HepG2 (cell line): Measurements from ENCODE around the gene NRAP. TPM values are rescaled to one million over a fixed set of nuclear protein-coding genes. Genes with fewer than 3 reads are reported as not detected.

ENCODE experiments used
- ATAC-seq: fragments of 200-7000 bp; cut with Tn5 transposase; 3 replicates; pipeline ENCODE4 v1.9.1; 2020; ENCODE audit warnings: mild to moderate bottlenecking, moderate library complexity
- BruUV-seq: library from RNA; stranded (reverse); fragments of 400-500 nt; replicated peaks from 2 replicates; lab custom pipeline; 2021; lab: Mats Ljungman, UMichigan
- CTCF ChIA-PET: fragments of 300-600 bp; formaldehyde crosslinking; extraction: SDS; loops from one replicate; lab custom pipeline; 2021; ENCODE audit warnings: low total read pairs, inconsistent platforms, low intra/inter-chr PET ratio; lab: Yijun Ruan, JAX
- POLR2A ChIA-PET: fragments of 350-600 bp; sonication (Branson Sonifier 250); formaldehyde crosslinking; loops from one replicate; lab custom pipeline; 2020; ENCODE audit warnings: antibody characterized with exemption, inconsistent platforms; lab: Yijun Ruan, JAX
- DNase-seq: peaks from one replicate; pipeline ENCODE4 v3.0.0-alpha.2; 2015; ENCODE audit warnings: low spot score
- FAIRE-seq: peaks from 3 replicates; lab custom pipeline; 2011; peaks lifted over from hg19 to GRCh38; lab: Jason Lieb, UNC
- H2AFZ ChIP-seq: one replicate; pipeline ENCODE4 v1.6.1; 2011; ENCODE audit warnings: low read length, inconsistent platforms
- H3K27ac ChIP-seq: fragments of 300-600 bp; 3 replicates; pipeline ENCODE4 v1.8.0; 2011; ENCODE audit warnings: mixed run types, mild to moderate bottlenecking, mixed read lengths, low read length, inconsistent platforms; ENCODE audit not compliant: insufficient read depth; ENCODE audit errors: extremely low read length
- H3K27me3 ChIP-seq, 2 experiments: fragments of 200-600 bp in 1 of 2; 2 replicates in 1 of 2; 3 replicates in 1 of 2; pipeline versions ENCODE4 v1.6.0 to v1.8.0; 2011; ENCODE audit warnings: low read length in 2 of 2, mild to moderate bottlenecking in 2 of 2, moderate library complexity in 2 of 2, inconsistent platforms in 1 of 2; ENCODE audit not compliant: insufficient read depth in 2 of 2, control insufficient read depth in 1 of 2
- H3K36me3 ChIP-seq, 2 experiments: fragments of 200-600 bp in 1 of 2; replicated peaks in 1 of 2; 2 replicates in 1 of 2; 3 replicates in 1 of 2; pipeline versions ENCODE4 v1.5.1 to v1.8.0; 2011; ENCODE audit warnings: low read length in 2 of 2, inconsistent platforms in 1 of 2; ENCODE audit not compliant: insufficient read depth in 2 of 2, control insufficient read depth in 1 of 2
- H3K4me1 ChIP-seq: 2 replicates; pipeline ENCODE4 v1.5.1; 2012; ENCODE audit warnings: low read length, inconsistent platforms; ENCODE audit not compliant: insufficient read depth
- H3K4me2 ChIP-seq: 2 replicates; pipeline ENCODE4 v1.6.0; 2011; ENCODE audit warnings: low read depth, low read length, inconsistent platforms
- H3K4me3 ChIP-seq, 3 experiments: fragments of 200-600 bp in 1 of 3; sonication (generic), shearing (Covaris generic) in 1 of 3; replicated peaks in 1 of 3; 2 replicates each; pipeline ENCODE4 v1.5.1; 2011 to 2016; ENCODE audit warnings: low read length in 3 of 3, inconsistent platforms in 2 of 3, low read depth in 2 of 3, mild to moderate bottlenecking in 2 of 3, control low read depth in 1 of 3, mixed read lengths in 1 of 3; ENCODE audit not compliant: insufficient read depth in 1 of 3
- H3K79me2 ChIP-seq: one replicate; pipeline ENCODE4 v1.6.1; 2011; ENCODE audit warnings: low read length, inconsistent platforms; ENCODE audit not compliant: insufficient read depth
- H3K9ac ChIP-seq: 2 replicates; pipeline ENCODE4 v1.6.0; 2011; ENCODE audit warnings: mild to moderate bottlenecking, low read depth, low read length, inconsistent platforms; ENCODE audit not compliant: insufficient read depth
- H3K9me3 ChIP-seq: 2 replicates; pipeline ENCODE4 v1.5.1; 2012; ENCODE audit warnings: mild to moderate bottlenecking, low read length
- H4K20me1 ChIP-seq: 2 replicates; pipeline ENCODE4 v1.6.0; 2011; ENCODE audit warnings: inconsistent platforms, mild to moderate bottlenecking, low read length, moderate library complexity; ENCODE audit not compliant: insufficient read depth
- AFF4 ChIP-seq: sonication (generic); formaldehyde crosslinking; IDR thresholded peaks from 2 replicates; pipeline ENCODE4 v1.4.0; 2020; ENCODE audit warnings: missing genetic modification reagents
- KLF16 ChIP-seq, 2 experiments: sonication (generic) in 1 of 2; formaldehyde crosslinking in 1 of 2; IDR thresholded peaks; 2 replicates each; pipeline versions ENCODE4 v1.6.1 to v1.8.0; 2016 to 2023; ENCODE audit warnings: missing genetic modification reagents in 2 of 2, missing compliant biosample characterization in 1 of 2
- MAX ChIP-seq: IDR thresholded peaks from 2 replicates; pipeline ENCODE4 v1.6.1; 2012; ENCODE audit warnings: inconsistent platforms
- NONO ChIP-seq, 2 experiments: fragments of 450-650 bp in 1 of 2; sonication (generic) in 1 of 2; formaldehyde crosslinking in 1 of 2; IDR thresholded peaks in 1 of 2; conservative IDR thresholded peaks in 1 of 2; 2 replicates each; pipeline versions ENCODE4 v1.6.1 to v1.8.0; 2017 to 2022; ENCODE audit warnings: mild to moderate bottlenecking in 1 of 2, missing genetic modification reagents in 1 of 2, moderate library complexity in 1 of 2
- NRL ChIP-seq: sonication (generic); formaldehyde crosslinking; IDR thresholded peaks from 2 replicates; pipeline ENCODE4 v1.5.0; 2020; ENCODE audit warnings: missing genetic modification reagents, mild to moderate bottlenecking, moderate library complexity, borderline replicate concordance
- SMC3 ChIP-seq: IDR thresholded peaks from 2 replicates; pipeline ENCODE4 v1.6.1; 2011; ENCODE audit warnings: low read length, improper control_type of control experiment
- STAG1 ChIP-seq: sonication (generic); formaldehyde crosslinking; IDR thresholded peaks from 2 replicates; pipeline ENCODE4 v1.4.0; 2020; ENCODE audit warnings: missing genetic modification reagents
- ZBTB38 ChIP-seq: sonication (generic); formaldehyde crosslinking; IDR thresholded peaks from 2 replicates; pipeline ENCODE4 v1.5.1; 2020; ENCODE audit warnings: mild to moderate bottlenecking, missing genetic modification reagents
- ZMYM2 ChIP-seq: sonication (generic); formaldehyde crosslinking; IDR thresholded peaks from 2 replicates; pipeline ENCODE4 v1.8.0; 2022; ENCODE audit warnings: mild to moderate bottlenecking, missing genetic modification reagents
- ZNF276 ChIP-seq: sonication (generic); formaldehyde crosslinking; IDR thresholded peaks from 2 replicates; pipeline ENCODE4 v1.4.0; 2020; ENCODE audit warnings: mild to moderate bottlenecking, low read depth, missing genetic modification reagents
- ZNF687 ChIP-seq: sonication (generic); formaldehyde crosslinking; IDR thresholded peaks from 2 replicates; pipeline ENCODE4 v1.5.1; 2020; ENCODE audit warnings: mild to moderate bottlenecking, missing genetic modification reagents, moderate library complexity
- ZSCAN9 ChIP-seq: IDR thresholded peaks from 2 replicates; pipeline ENCODE4 v1.6.1; 2016; ENCODE audit warnings: borderline replicate concordance
- WGBS: methylation state at CpG from one replicate; pipeline ENCODE4 v1.1.6; 2017; ENCODE audit warnings: low lambda C conversion rate; 5-methylcytosine and 5-hydroxymethylcytosine counted together
- in situ Hi-C: cut with HindIII; loops from 2 replicates; pipeline ENCODE4 v1.10.0; 2017; ENCODE audit warnings: low pct_unique_long_range_greater_than_20kb; ENCODE audit not compliant: extremely low pct_ligation_motif_present
- intact Hi-C: fragments of 100-400 bp; cut with micrococcal nuclease; formaldehyde crosslinking; loops from one replicate; pipeline ENCODE4 v1.10.0; 2022; ENCODE audit not compliant: unreplicated experiment
- polyA plus RNA-seq, 8 experiments: library from polyadenylated mRNA; depleted of rRNA in 3 of 8; stranded (reverse) in 7 of 8; unstranded in 1 of 8; fragments of >200 nt; fragmentation: Illumina TruSeq in 4 of 8; extraction: Trizol in 4 of 8; gene quantifications; 2 replicates each; pipeline versions ENCODE4 v1.2.1 to v1.2.3, GENCODE V29; 2011 to 2016; ENCODE audit warnings: low read depth in 4 of 8, missing spikeins in 1 of 8, mixed read lengths in 1 of 8; ENCODE audit not compliant: insufficient read depth in 1 of 8
- total RNA-seq, 5 experiments: library from RNA; depleted of rRNA; stranded (reverse); fragments of >200 nt; fragmentation: Illumina TruSeq; extraction: Trizol; gene quantifications; 2 replicates each; pipeline ENCODE4 v1.2.3, GENCODE V29; 2016; ENCODE audit warnings: low read depth in 1 of 5

Gene NRAP
- total and polyA plus RNA-seq, 2 of the 13 experiments (the other 11 are each of a cell fraction or from before 2014, with no cell fraction given) = not detected

GRCh38 chr10:113563306-113564088 is 100.3 kb downstream of the NRAP start:
- WGBS = 8% methylated on average over 11 of the region's 18 CpGs
- TF ChIP-seq ZMYM2 = no peak
- 0 out of 2 replicates have a peak, but pooled peaks have one; percentile 29 for TF ChIP-seq ZBTB38 (CRISPR knock-in tag)
- 0 out of 2 replicates have a peak, but pooled peaks have one; percentile 26 for TF ChIP-seq MAX
- no peak for TF ChIP-seq ZNF276 (CRISPR knock-in tag)
- TF ChIP-seq KLF16 (CRISPR knock-in tag; IDR thresholded peaks at IDR 0.05) = no peak
- TF ChIP-seq NONO (IDR thresholded peaks at IDR 0.05) = no peak
- 0 out of 2 replicates have a peak, but pooled peaks have one; percentile 18 for TF ChIP-seq NONO (CRISPR knock-in tag; conservative IDR thresholded peaks at IDR 0.05)
- TF ChIP-seq SMC3 = peak; percentile 35; the same call in 1 of the 2 replicates
- no peak for TF ChIP-seq AFF4 (CRISPR knock-in tag)
- TF ChIP-seq ZNF687 (CRISPR knock-in tag) = peak; percentile 49
- TF ChIP-seq STAG1 (CRISPR knock-in tag) = peak; percentile 91
- TF ChIP-seq NRL (CRISPR knock-in tag) = peak; percentile 61; the same call in 1 of the 2 replicates
- no peak for TF ChIP-seq ZSCAN9

More at GRCh38 chr10:113563306-113564088, 100.3 kb downstream of the NRAP start:
- Histone ChIP-seq H3K4me3 (peak overlapping the region; percentile 15 to 70 (median 35); a peak in 3 of 6 replicates), H3K4me1 (peaks cover 16% of the 10 kb centered on the region), H3K4me2 (peak overlapping the region; percentile 94), H3K36me3 (no peaks in the 10 kb centered on the region), H3K27me3 (no peaks in the 10 kb centered on the region; a peak in 2 of 5 replicates), H3K79me2 (no peaks in the 10 kb centered on the region), H3K9ac (no peak overlapping the region), H3K27ac (no peak overlapping the region), H4K20me1 (no peaks in the 10 kb centered on the region), H2AFZ (peak overlapping the region; percentile 89), H3K9me3 (no peaks in the 10 kb centered on the region)
- peak; percentile 35 for DNase-seq
- ATAC-seq = peak; percentile 95
- POLR2A ChIA-PET = interaction anchor here (0.6 kb wide), 1 partner anchor 404 kb away, joined by 3 read pairs; no protein-coding TSS in a partner anchor
- in situ Hi-C loops = no loop called here
- CTCF ChIA-PET = interaction anchor here (0.8 kb wide), 1 partner anchor 42 kb away, joined by 4 read pairs; no protein-coding TSS in a partner anchor
- BruUV-seq = no TSS peak
- FAIRE-seq = peak; percentile 65
- intact Hi-C loops = loop anchor here (1.0 kb wide), 1 partner anchor 42 kb away; no protein-coding TSS in a partner anchor
